ENCODE data around the gene MPP1.

MPP1 gene

DNA sequence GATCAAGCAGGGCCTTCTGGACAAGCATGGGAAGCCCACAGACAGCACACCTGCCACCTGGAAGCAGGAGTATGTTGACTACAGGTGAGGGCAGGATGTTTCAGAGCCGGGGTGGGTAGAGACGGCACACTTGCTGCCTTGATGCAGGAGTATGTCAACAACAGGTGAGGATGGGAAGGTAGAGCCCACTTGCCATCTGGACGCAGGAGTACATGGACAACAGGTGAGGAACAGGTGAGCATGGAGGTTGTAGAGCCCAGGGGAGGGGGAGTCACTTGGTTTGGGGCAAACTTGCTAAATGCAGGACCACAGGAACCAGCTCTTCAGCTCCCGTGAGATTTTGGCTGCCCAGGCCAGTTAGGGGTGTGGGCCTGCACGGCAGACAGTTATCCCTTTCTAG lies 30.7 kb downstream of the MPP1 start:
- DNase-seq = no peak

GRCh38 chrX:154762537-154763296 lies 42.6 kb downstream of the MPP1 start, which contains the start of gene DKC1:
DKC1 (plus strand) TSS chrX:154762864; CDS start chrX:154762966, 102 bp downstream.
- DNase-seq = peak; percentile 92

DNA sequence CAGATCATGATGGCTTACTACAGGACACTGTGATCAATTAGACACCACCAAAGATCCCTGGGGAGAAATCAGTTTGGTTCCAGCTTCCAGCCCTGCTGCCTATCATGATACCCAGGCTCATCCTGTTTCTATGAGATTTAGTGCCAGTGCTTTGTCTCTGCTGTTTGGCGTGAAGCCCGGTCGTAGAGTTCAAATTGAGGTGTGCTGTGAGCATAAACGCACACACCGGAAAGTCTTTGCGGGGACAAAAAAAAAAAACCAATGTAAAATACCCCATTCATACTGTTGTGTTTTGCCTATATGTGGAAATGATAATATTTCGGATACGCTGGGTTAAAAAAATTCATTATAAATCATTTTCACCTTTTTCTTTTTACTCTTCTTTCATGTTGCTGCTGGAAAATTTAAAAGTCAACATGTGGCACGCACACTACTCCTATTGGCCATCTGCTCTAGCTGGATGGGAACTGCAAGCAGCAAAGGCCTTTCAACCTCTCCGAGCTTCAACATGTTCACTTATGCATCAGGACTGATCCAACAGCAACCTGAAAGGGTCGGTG lies 43.2 kb downstream of the MPP1 start:
- no peak for DNase-seq

- no peak for DNase-seq
Measured at GRCh38 chrX:154758696-154759095, 46.6 kb downstream of the MPP1 start.

- peak; percentile 78 for DNase-seq
Measured at GRCh38 chrX:154751669-154752271, 53.5 kb downstream of the MPP1 start.

DNA sequence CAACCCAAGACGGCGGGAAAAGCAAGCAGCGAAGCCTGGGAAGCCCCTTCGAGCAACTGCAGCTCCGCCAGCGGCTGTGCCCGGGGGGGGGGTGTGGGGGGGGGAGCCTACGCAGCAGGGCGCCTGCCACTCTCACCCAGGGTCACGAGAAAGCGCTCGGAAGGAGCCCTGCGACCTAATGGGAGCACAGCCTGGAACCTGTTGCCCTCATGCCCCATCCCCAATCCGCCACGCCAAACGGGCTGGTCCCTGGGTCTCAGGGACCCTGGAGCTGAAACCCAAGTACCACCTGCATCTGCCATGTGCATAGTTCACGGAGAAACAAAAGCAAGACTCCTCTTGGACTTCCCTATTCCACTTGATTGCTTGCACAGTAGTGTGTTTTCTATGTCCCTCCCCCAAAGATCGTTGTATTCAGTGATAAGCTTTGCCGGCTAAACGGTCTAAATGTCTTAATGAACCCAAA lies 54.0 kb downstream of the MPP1 start:
- DNase-seq = no peak

GRCh38 chrX:154750301-154751202 lies 54.7 kb downstream of the MPP1 start, which contains the start of gene GAB3:
GAB3 (minus strand) TSS chrX:154751077; CDS start chrX:154751025, 52 bp downstream.
- DNase-seq = no peak

DNA sequence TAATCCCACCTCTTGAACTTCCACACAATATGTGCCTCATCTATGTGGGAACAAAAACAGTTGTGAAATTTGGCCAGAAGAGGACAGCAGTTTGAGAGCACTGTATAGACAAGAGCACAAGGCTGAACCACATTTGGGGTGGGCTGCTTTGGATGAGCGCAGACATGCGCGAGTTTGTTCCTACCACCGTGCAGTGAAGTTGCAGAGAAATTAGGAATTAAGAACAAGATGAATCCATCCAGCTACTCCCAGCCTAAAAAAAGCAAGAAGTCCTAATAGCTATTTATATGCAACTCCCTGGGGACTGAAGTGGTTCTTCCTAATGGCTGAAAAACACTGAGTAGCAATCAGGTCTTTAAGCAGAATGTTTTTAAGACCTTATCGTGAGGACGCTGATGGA lies 55.4 kb downstream of the MPP1 start:
- peak; percentile 17 for DNase-seq

- DNase-seq = peak; percentile 28
Measured at GRCh38 chrX:154748712-154749339, 56.5 kb downstream of the MPP1 start.

DNA sequence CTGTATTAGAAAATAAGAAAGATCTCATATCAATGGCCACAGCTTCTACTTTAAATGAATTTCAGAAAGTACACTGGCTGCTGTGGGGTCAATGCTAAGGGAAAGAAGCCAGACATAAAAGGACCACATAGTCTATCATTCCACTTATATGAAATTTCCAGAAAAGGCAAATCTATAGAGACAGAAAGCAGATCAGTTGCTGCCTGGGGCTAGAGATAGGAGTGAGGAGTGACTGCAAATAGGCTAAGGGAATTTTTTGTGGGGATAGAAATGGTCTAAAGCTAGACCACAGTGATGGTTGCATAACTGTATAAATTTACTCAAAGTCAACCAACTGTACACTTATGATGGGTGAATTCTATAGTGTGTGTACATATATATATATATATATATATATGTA lies 62.7 kb downstream of the MPP1 start:
- DNase-seq = no peak

DNA sequence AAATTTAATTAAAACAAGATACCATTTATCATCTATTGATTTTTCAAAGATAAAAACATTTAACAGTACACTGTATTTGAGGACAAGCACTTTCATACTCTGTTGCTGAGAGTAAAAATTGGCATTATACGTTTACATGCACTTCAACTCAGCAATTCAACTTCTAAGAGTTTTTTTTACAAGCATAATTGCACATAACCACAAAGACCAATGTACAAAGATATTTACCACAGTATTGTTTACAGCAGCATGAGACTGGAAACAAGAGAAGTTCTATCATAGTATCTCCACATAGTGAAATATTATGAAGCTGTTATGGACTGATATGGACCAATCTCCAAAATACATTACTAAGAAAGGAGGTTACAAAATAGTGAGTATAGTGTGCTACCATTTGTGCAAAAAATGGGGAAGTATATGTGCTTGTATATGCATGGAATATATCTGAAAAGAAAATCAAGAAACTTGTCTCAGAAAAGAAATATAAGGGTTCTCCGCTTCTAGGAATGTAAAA lies 65.3 kb downstream of the MPP1 start:
- DNase-seq = no peak

- no peak for DNase-seq
Measured at GRCh38 chrX:154738011-154738738, 67.1 kb downstream of the MPP1 start.

DNA sequence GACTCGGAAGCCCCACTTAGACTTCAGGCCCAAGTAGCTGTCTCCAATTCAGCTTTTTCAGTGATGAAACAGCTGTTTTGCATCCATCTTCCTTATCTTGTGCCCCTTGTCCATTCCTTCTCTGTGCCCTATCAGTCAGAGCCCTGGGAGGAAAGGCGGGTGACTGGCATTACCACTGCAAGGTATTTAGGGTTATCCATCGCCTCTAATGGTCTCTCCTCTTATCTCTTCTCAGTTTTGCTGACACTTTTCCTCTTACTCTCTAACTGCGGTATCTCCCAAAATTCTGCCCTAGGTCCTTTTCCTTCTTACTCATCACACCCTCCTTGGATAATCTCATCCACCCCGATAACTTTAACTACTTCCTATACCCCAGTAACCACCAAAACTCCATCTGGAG lies 68.1 kb downstream of the MPP1 start:
- no peak for DNase-seq

- DNase-seq = no peak
Measured at GRCh38 chrX:154735695-154736393, 69.4 kb downstream of the MPP1 start.

DNA sequence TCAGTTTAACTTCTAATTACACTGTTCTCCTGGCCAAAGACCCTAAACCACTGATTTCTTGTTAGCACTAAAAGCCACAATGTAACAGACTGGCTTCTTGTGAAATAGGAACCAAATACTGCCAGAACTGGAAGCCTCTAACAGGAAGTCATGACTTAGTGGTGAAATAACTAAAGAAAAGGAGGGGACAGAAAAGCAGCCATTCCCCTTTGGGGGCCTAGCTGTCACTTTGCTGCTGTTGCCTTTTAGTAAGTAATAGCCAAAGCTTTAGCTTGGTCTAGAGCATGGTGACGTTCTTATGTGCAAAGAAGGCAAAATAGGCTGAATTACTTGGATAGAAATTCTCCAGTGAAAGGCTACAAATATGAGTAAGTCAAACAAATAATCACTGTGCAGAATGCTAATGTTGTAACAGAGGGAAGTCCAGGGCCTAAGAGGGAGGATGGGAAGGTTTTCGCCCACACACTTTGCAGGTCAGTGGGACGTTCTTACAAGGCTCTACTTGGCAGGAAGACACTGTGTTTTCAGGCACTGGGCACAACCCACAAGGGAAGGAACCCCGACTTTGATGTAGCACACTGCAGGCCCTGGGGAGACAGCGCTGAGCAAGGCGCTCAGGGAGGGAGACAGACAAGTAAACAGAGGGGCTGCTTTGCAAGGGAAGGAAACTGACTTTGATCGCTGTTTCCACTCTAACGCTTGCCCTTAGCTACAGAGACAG lies 71.1 kb downstream of the MPP1 start:
- DNase-seq = no peak

DNA sequence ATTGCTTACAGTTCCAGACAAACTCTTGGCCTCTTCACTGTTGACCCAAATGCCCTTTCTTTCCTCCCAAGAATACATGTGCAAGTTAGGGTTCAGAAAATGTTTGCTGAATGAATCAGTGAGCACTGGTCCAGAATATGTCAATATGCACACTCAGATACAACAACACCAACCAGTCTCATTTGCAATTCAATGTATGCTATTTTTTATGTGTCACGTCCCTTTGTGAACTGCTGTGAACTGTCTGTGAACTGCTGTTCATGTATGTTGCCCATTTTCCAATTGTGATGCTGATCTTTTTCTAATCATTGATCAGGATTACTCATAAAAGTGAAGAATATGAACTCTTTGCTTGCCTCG lies 72.2 kb downstream of the MPP1 start:
- no peak for DNase-seq

DNA sequence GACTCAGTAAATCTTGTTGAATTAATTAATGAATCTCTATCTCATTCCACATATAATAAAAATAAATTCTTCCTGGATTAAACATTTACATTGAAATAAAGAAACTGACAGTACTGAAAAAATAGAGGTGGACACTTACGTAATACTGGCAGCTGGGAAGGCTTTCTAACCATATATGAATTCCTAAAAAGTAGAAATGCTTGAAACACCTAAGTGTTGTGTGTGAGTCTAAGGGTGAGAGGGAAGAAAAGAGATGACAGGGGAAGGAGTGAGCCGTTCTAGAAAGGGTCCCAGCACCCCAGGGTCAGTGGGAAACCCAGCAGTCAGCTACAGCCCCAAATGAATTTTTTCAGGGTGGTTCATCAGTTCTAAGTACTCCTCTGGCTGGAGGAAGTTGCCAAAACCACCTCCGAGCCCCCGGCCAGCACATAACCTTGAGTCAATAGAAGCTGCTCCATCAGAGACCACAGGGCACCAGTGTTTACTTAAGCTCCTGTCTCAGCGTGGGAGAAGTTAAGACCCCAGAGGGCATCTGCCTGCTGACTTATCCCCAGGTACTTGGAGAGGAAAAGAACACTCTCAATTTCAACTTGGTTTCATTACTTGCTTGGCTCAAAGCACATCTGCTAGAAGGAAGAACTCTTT lies 72.7 kb downstream of the MPP1 start:
- DNase-seq = no peak

DNA sequence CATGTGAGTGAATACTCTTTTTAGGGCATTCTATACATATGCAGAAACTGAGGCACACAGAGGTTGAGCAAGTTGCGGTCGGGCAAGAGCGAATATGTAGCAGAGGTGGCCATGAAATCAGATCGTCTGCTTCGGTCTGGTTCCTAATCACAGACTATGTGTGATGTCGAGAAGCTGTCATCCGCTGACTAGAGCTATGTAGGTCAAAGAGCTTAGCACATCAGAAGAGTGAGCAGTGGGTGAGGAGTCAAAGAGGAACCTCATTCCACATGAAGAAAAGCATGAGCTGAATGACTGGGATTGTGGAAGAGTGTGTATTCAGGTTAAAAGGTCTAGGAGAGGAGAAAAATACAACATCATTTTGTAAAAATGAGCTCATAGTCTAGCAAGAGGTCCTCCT lies 73.4 kb downstream of the MPP1 start:
- DNase-seq = no peak

DNA sequence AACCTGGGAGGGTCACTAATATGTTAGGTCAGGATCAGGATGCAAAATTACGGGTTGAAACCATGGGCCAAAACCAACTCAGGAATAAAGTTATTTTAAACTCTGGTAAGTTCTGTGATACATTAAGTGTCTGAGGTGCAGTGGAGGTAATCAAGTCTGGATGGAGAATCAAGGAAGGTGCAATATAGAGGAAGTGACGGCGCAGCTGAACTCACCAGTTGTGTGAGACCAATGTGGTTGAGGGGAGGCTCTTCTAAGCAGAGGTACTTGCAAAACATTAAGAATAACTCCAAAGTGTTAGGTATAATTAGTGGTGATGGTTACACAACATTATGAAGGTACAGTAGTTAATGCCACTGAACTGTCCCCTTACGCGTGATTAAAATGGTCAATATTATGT lies 74.1 kb downstream of the MPP1 start:
- DNase-seq = no peak
